NCI-H128 (cell line): ENCODE data around the gene DBF4.
"Not testable (repeated sequence)": the region's sequence is repeated elsewhere in the genome, so short reads cannot be mapped to it uniquely, and the experiment has no call there.

Experiments used
- DNase-seq: peaks from one replicate; lab custom pipeline; 2025; ENCODE audit not compliant: unreplicated experiment; lab: John Stamatoyannopoulos, UW

DBF4 gene

GRCh38 chr7:87882151-87882937 lies 6.1 kb downstream of the DBF4 start:
- DNase-seq: no peak

GRCh38 chr7:87885018-87885417 lies 8.7 kb downstream of the DBF4 start:
- DNase-seq: no peak

GRCh38 chr7:87886875-87887274 lies 10.6 kb downstream of the DBF4 start:
- DNase-seq: no peak

GRCh38 chr7:87895363-87895762 lies 19.1 kb downstream of the DBF4 start:
- DNase-seq: no peak

GRCh38 chr7:87899255-87899654 lies 23.0 kb downstream of the DBF4 start:
- no peak for DNase-seq

GRCh38 chr7:87907136-87907906 lies 31.0 kb downstream of the DBF4 start:
- not testable (repeated sequence) for DNase-seq

- not testable (repeated sequence) for DNase-seq
These were observed 32.5 kb downstream of the DBF4 start for GRCh38 chr7:87908814-87909213.

- no peak for DNase-seq
These were observed 35.8 kb downstream of the DBF4 start for GRCh38 chr7:87912121-87912520.

- DNase-seq: no peak
These were observed 42.4 kb downstream of the DBF4 start for GRCh38 chr7:87918740-87919139.

GRCh38 chr7:87919875-87920274 lies 43.6 kb downstream of the DBF4 start:
- DNase-seq: no peak

GRCh38 chr7:87920578-87920977 lies 44.3 kb downstream of the DBF4 start:
- no peak for DNase-seq

- not testable (repeated sequence) for DNase-seq
These were observed 46.6 kb downstream of the DBF4 start for GRCh38 chr7:87922759-87923395.

GRCh38 chr7:87926581-87927461 lies 50.5 kb downstream of the DBF4 start:
- peak; percentile 50 for DNase-seq

- DNase-seq: no peak
These were observed 57.3 kb downstream of the DBF4 start for GRCh38 chr7:87933605-87933952.

GRCh38 chr7:87933953-87934698 lies 57.8 kb downstream of the DBF4 start, which contains the start of gene ADAM22:
Gene ADAM22 (plus strand): TSS chr7:87934251. CDS start chr7:87934466, 215 bp downstream.
- DNase-seq: peak; percentile 88

GRCh38 chr7:87934699-87935383 lies 58.5 kb downstream of the DBF4 start:
- no peak for DNase-seq

GRCh38 chr7:87935384-87935706 lies 59.1 kb downstream of the DBF4 start:
- DNase-seq: no peak

GRCh38 chr7:87941138-87941537 lies 64.8 kb downstream of the DBF4 start:
- no peak for DNase-seq

GRCh38 chr7:87944547-87944946 lies 68.3 kb downstream of the DBF4 start:
- no peak for DNase-seq

GRCh38 chr7:87945926-87946325 lies 69.6 kb downstream of the DBF4 start:
- DNase-seq: not testable (repeated sequence)
